ENCODE results near the gene ASIC3. TPM values are rescaled to one million over a fixed set of nuclear protein-coding genes. Genes with fewer than 3 reads are reported as not detected.

Gene ASIC3
- polyA plus RNA-seq, 3 donors = 2.1 to 3.2 (median 2.4) TPM

DNA sequence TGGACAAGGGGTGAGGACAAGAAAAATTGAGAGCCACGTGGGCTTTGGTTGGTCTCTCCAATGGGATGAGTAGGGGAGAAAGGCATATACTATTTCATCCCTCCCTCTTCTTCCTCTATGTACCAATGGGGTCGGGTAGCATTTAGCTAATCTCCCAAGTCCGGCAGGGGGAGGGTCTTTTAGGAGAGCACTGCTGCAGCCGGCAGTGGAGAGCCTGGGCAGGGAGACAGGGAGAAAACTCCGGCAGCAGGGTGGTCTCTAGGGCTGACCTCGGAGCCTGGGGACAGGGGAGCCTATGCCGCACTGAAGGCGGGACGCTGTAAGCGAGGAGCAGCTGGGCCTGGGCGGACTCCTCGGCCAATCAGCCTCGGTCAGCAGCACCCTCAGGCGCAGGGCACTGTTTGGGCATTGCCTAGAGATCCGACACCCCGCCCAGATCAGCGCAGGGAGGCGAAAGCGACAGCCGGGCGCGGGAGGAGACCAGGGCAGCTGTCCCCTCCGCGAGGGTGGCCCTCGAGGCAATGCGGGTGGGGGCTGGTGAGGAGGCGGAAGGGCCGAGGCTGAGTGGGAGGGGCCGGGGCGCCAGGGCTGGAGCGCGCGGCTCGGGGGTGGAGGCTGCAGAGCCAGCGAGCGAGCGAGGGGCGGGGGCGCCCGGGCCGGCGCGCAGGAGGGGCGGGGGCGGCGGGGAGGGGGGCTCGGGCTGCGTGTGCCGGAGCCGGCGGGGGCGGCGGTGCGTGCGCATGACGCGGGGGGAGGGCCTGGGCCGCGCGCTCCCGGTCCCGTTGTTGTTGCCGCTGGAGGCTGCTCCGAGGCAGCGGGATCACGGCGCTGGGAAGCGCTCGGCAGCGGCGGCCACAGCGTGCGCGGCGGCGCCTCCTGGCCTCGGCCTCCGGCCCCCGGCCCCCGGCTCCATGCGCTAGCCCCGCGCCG is 37.6 kb downstream of the ASIC3 start, which contains the start of gene AGAP3:
Gene AGAP3, plus strand, starts transcription at position 785 of the 930 bp plus-strand sequence. CDS start 267 bp downstream, outside the sequence.
- DNase-seq = peak; percentile 88

DNA sequence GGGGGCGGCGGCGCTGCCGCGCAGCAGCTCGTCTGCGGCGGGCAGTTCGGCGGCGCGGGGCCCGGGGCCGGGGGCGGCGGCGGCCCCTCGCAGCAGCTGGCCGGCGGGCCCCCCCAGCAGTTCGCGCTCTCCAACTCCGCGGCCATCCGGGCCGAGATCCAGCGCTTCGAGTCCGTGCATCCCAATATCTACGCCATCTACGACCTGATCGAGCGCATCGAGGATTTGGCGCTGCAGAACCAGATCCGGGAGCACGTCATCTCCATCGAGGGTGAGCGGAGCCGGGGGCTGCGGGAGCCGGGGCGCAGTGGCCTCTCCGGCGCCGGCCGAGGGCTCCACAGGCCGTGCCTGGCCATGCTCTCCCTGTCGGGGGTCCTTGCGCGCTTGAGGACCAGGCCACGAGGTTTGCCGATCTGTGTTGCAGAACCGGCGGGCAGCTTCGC is 38.5 kb downstream of the ASIC3 start:
- no peak for DNase-seq

DNA sequence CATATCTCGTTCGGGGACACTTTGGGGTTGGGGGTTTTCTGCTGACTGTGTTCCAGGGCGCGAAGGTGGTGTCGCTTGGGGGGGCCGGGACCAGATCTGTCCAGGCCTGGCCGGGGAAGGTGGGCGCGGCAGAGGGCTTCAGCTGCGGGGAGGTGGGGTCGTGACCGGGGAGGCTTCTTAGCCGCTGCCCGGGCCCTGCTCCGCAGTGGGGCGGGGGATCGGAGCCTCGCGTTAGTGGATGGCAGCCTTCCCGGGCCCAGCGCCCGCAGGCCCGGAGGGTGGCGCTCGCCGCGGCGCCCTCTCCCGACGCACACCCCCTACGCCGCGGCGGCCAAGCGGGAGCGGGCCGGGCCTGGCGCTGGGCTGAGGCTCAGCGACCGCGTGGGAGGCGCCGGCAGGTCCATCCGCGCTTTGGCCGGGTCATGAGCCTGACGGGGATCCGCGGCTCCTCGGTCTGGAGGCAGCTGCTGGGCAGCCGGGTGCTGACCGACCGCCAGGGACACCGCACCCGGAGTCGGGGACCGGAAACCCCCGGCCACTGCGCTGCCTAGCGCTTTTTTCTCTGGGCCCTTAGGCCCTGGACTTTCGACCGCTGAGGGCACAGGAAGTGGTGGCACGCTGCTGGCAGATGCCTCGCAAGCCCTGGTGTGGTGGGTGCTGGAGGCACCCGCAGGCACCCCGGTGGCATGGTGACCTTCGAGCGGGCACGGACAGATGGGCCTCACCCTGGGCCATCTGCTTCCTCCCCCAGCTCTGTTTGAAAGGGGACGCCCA is 39.1 kb downstream of the ASIC3 start:
- no peak for DNase-seq

DNA sequence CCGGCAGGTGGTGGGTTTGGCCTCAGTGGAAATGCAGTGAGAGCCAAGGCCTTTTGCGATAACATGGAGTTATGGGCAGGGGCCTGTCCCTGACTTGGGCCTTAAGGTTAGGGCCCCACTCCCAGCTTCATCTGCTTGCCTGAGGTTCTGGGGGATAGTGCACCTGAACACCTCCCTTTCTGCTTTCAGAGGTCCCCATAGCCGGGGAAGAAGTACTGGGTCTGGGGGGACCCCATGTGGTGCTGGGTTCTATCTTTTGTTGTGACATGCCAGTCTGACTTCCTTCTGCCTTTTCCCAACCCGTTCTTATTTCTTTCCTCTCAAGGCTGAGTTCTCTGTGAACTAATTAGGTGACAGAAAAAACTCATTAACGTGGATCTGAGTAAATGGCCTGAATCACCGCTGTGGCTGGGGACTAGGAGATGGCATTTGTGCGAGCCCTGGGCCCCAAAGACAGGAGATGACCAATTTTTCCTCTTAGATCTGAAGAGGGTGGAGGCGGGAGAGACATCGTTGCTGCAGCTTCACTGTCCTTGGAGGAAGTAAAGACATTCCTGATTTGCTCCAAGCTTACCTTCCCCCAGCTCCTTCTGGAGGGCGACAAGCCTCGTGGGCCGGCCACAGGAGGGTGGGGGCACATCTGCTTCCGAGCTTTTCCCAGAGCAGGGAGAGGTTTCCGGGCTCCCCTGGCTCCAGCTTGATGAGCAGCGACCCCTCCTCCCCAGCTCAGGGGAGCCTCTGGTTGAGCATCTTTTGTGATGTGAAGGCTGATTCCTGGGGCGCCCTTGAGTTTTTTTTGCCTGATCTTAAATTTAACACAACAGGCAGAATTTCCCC is 39.9 kb downstream of the ASIC3 start:
- DNase-seq = no peak

DNA sequence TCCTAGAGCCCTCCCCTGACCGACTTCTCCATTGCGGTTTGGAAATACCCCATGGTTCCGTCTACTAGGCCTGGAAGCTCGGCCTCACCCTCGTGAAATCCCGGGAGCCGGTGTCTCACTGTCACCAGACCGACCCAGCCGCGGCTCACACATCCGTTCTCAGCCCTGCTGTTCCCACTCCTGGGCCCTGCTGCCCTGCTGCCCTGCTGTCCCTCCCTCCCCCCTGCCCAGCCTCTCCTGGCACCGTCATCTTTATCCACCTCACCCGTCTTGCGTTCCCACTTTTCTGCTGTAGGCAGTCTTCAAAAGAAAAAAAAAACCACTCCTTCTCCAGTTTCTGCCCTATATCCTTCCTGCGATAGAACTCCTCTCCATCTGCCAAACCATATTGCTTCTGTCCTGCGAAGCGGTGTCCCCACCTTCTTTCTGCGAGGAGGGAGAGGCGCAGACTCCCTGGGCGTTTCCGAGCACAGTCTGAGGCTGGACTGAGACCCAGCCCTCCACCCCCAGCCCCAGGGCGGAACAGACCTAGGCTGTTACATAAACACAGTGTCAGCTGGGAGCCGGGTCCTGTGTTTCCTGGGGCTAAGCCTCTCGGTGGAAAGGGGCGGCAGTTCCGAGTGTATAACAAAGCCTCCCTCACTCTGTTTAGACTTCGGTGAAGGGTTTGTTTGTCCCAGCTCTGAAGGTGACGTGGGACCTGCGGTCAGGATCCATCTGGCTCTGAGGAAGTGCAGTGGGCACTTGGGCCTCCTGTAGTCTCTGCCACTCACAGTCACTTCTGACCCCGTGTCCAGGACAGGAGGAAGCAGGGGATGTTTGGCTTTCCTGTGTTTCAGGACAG is 40.7 kb downstream of the ASIC3 start:
- peak; percentile 43 for DNase-seq

DNA sequence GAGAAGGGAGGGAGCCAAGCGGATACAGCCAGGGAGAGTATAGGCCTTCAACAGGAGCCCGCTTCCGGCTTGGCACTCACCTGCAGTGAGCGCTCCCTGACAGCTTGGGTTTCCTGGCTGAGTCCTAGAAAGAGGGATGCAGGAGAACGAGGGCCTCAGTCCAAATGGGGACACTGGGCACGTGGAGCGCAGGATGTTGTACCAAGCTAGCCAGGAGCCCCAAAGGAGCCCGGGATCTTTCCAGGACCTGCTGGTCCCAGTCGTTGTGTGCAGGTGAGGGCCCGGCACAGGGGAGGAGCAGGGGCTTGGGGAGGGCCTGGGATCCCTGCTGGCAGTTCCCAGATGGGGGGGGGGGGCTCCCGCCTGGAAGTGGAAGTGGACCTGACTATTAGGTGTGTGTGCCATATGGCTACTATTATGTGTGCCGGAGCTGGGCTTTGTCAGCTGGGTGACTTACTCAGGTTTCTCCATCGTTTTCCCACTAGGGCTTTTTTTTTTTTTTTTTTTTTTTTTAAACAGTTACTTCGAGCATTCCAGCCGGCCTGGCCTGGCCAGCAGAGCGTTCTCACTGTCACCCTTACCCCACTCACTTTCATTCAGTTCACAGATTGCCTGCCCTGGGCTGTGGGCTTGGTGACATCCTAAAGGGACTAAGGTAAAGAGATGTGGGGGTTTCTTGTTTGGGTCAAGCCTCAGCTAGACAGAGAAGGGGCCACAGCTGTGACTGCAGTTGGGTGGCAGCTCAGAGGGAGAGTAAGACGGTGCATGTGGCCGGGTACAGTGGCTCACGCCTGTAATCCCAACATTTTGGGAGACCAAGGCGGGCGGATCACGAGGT is 41.8 kb downstream of the ASIC3 start:
- DNase-seq = no peak

DNA sequence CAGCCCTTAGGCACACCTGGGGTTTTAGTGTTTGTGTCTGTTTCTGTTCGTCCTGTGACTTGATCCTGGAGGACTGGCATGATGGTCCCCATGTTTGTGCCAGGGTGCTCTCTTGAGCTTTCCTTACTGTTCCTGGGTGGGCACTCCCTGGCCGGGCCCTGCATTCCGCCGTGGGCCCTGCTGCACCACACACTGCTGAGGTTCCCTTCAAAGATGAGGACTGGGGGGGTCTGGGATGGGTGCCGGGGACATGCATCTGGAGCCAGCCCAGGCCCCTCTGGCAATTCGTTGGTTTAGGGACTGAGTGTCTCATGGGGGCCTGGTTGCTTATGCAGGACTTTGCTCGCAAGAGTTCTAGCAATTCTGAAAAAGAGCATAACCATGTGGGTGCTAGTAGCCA is 42.7 kb downstream of the ASIC3 start:
- DNase-seq = no peak

DNA sequence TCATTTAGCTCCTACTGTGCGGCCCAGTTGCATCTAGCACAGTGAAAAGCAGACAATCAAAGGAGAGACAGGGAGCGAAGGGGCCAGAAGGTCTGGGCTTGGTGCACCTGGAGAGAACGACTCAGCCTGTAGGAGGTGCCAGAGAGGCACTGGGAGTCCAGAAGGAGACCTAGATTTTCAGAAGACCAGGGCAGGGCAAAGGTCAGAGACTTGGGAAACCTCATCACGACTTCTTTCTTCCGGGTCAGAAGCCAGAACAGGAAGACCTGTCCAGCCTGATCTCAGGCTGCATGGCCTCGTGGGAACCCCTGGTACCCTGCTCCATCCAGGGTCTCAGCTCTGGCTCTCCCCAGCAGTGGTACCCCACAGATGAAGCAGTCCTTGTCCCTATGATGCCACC is 43.1 kb downstream of the ASIC3 start:
- DNase-seq = no peak

DNA sequence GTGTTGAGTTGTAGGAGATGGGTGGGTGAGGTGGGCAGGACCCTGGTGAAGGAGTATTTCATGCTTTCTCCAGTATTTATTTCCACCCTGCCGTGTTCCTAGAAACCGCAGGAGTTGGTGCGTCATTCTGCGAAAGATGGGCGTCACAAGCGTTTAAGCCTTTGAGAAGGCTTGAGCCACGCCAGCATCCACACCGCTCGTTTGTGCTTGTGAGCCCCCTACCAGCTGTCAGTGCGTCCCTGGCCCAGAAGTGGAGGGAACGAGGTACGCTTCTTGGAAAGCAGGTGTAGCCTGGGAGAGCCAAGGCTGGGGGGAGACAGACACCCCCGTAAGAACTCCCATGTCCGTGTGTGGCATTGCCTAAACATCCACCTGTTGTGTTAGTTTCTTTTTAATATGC is 43.7 kb downstream of the ASIC3 start:
- DNase-seq = no peak

DNA sequence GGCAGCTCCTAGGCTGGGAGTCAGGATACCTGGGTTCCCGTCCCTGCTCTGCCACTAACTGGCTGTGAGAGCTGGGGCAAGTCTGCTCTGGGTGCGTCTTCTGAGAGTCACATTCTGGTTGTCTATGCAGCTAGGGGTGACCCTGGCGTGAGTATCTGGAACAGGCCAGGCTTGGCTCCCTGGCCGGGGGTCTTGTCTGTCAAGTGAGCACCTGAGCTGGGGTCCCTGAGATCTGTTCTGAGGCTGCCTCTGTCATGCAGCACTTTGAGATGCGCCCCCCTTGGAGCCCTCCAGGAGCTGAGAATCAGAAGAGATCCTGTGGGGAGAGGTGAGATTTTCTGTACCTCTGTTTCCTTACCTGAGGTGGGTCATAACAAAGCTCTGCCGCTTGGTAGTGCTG is 45.4 kb downstream of the ASIC3 start:
- no peak for DNase-seq

DNA sequence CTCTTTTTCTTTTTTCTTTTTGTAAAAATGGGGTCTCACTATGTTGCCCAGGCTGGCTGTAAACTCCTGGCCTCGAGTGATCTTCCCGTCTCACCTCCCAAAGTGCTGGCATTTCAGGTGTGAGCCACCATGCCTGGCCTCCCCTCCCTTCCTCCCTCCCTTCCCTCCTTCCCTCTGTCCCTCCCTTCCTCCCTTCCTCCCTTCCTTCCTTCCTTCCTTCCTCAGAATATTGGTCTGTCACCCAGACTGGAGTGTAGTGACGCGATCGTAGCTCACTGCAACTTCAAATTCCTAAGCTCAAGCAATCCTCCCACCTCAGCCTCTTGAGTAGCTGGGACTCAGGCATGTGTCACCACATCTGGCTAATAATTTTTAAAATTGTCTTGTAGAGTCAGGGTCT is 46.3 kb downstream of the ASIC3 start:
- no peak for DNase-seq

DNA sequence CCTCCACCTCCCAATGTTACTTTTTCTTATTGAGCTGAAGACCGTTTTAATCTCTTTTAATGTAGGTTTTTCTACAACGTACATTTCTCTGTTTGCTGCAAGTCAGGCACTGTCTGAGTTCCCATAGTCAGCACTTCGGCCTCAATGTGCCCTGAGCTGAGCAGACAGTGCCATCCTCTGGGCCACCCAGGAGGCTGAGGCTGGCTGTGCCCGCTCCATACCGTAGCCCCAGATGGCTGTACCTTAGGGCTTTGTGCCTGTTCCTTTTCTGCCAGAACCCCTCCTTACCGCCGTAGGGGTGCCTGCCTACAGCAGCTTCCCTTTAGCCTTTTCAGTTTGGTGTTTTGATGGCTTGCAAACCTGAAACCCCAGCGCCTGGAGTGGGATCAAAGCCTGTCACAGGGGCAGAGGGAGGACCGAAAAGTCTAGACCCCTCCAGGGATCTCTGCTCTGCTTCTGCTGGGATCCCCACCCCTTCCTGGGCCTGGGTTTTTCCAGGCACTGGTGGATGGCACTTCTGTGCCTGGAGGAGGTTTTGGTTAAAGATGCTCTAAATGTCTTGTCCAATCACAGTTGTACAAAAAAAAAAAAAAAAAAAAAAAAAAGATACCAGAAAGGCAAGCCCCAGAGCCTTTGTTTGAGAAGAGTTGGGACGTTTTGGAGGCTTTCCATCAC is 46.9 kb downstream of the ASIC3 start:
- DNase-seq = no peak

DNA sequence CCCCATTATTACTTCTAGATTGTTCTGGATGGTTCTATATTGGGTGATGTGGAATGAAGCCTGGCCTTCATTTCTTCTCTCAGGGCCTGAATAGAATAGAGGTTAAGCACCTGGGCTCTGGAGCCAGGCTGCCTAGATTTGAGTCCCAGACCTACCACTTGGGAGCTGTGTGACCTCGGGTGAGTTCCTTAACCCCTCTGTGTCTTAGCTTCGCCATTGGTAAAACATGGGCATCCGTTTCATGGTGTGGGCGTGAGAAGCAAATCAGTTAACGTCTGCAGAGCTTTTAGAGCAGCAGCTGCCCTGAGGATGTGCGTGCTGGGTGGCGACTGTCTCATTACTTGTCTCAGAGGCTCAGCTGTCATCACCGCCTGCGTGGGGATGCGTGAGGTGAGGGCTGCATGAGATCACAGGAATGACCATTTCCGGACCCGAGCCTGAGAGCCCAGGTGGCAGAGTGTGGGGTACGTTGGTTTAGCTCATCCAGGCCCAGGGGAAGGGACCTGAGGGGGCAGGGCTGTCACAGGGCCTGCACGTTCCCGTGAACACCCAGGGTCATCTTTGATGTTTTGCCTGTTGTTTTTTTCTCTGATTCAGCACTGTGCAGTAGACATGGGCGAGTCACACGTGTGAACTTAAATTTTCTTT is 47.6 kb downstream of the ASIC3 start:
- no peak for DNase-seq

DNA sequence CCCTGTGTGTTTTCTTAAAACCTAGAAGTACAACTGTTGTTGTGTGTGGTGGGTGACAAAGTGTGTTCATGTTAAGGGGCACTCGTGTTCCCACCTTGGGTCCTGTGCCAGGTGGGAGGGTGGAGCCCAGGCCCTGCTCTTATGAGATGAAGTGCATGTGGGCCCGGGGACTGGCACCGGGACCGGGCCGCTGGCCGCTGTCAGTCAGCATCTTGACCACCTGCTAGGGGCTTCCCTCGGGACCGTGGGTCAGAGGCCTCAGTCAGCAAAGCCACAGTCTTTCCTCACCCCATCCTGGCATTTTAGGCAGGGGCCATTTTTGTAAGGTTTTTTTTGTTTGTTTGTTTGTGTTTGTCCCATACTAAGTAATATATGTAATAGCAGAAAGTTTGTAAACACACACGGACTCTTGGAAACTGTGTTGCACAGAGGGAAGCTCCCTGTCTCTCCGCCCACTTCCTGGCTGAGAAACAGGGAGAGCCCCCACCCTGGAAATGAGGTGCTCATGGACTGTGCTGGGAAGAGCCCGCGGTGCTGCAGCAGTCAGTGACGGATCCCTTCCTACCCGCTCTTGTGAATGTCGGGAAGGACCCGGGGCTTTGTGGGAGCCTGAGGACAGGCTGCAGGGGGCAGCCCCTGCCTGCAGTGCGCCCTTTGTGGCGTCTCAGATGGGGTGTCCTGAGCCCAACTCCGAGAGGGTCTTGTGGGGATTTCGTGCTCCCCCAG is 51.3 kb downstream of the ASIC3 start:
- no peak for DNase-seq

DNA sequence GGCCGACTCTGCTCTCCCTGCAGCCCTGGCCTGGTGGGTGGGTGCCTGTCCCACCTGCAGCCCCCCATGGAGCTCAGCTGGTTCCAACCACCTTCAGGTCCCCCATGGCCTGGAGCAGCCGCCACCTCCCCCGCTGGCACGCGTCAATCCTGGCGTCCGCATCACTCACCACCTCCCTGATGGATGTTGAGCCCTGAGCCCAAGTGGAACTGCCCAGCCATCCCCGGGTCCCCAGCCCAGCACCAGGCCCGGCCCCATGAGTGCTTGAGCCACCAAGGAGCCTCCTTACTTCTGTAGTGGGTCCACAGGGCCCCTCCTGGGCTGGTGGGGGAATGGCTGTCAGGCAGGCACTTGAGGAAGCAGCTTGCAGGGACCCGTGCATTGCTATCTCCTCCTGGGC is 52.6 kb downstream of the ASIC3 start:
- no peak for DNase-seq

DNA sequence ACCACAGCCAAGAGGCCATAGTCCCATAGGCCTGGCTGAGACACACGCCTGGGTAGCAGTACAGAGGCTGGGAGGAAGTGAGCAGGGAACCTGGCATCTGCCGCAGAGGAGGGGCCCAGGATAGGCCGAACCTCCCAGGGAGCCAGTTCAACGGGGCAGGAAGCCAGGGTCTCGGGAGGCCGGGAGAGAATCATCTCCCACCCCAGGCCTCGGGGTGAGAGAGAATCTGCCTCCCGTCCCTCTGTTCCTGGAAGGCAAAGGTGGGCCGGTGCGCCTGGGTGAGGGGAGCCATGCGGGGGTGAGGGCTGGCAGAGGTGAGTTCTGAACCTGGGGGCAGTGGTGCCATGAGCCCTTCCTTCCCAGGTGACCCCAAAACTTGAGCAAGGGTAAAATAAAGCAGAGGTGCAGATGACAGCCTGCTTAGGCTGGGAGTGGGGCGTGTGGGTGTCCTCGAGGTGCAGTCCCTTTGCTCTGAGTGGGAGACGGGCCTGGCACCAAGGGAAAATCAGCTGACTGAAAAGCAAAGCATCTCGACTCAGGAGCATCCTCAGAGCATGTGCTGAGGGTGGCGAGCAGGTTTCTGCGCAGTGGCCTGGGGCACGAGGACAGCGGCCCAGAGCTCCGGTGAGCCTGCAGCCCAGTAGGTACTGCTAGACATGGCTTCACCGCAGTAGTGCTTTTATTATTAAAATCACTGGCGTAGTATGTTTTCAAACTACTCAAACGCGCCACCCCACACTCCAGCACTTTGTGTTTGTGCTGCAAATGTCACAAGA is 53.5 kb downstream of the ASIC3 start:
- no peak for DNase-seq

Data from renal pelvis (tissue), 4 donors.